Measurements from ENCODE around the gene GPR39.

The GPR39 gene

GRCh38 chr2:132605236-132606180 is 188.9 kb downstream of the GPR39 start:
- DNase-seq (ENCODE audit: low read depth): no peak

GRCh38 chr2:132606649-132607048 is 190.0 kb downstream of the GPR39 start:
- DNase-seq (ENCODE audit: low read depth): no peak

- no peak for DNase-seq (ENCODE audit: low read depth)
These were observed 191.0 kb downstream of the GPR39 start for GRCh38 chr2:132607426-132608090.

GRCh38 chr2:132608311-132608710 is 191.7 kb downstream of the GPR39 start:
- no peak for DNase-seq (ENCODE audit: low read depth)

- DNase-seq (ENCODE audit: low read depth): no peak
These were observed 192.7 kb downstream of the GPR39 start for GRCh38 chr2:132609101-132609890.

GRCh38 chr2:132611719-132612118 is 195.1 kb downstream of the GPR39 start:
- no peak for DNase-seq (ENCODE audit: low read depth)

- no peak for DNase-seq (ENCODE audit: low read depth)
These were observed 198.9 kb downstream of the GPR39 start for GRCh38 chr2:132615329-132616085.

- DNase-seq (ENCODE audit: low read depth): no peak
These were observed 201.4 kb downstream of the GPR39 start for GRCh38 chr2:132617989-132618388.

- no peak for DNase-seq (ENCODE audit: low read depth)
These were observed 202.1 kb downstream of the GPR39 start for GRCh38 chr2:132618734-132619133.

- DNase-seq (ENCODE audit: low read depth): no peak
These were observed 203.5 kb downstream of the GPR39 start for GRCh38 chr2:132620115-132620514.

- DNase-seq (ENCODE audit: low read depth): no peak
These were observed 204.7 kb downstream of the GPR39 start for GRCh38 chr2:132621131-132621875.

GRCh38 chr2:132623096-132623839 is 206.7 kb downstream of the GPR39 start:
- DNase-seq (ENCODE audit: low read depth): no peak

GRCh38 chr2:132627536-132627935 is 210.9 kb downstream of the GPR39 start:
- DNase-seq (ENCODE audit: low read depth): no peak

- no peak for DNase-seq (ENCODE audit: low read depth)
These were observed 215.5 kb downstream of the GPR39 start for GRCh38 chr2:132632000-132632649.

- no peak for DNase-seq (ENCODE audit: low read depth)
These were observed 217.0 kb downstream of the GPR39 start for GRCh38 chr2:132633635-132634034.

GRCh38 chr2:132636346-132636745 is 219.7 kb downstream of the GPR39 start:
- no peak for DNase-seq (ENCODE audit: low read depth)

- no peak for DNase-seq (ENCODE audit: low read depth)
These were observed 221.9 kb downstream of the GPR39 start for GRCh38 chr2:132638313-132639040.

- no peak for DNase-seq (ENCODE audit: low read depth)
These were observed 223.5 kb downstream of the GPR39 start for GRCh38 chr2:132640116-132640515.

- DNase-seq (ENCODE audit: low read depth): no peak
These were observed 225.2 kb downstream of the GPR39 start for GRCh38 chr2:132641819-132642218.
